Caco-2 (cell line): ENCODE data around the gene CNOT6L. TPM values are rescaled to one million over a fixed set of nuclear protein-coding genes. Genes with fewer than 3 reads are reported as not detected.
A peak's percentile ranks its signal among the peaks of the same experiment; 100 is the strongest.

Source experiments
- BruUV-seq: library from RNA; stranded (reverse); fragments of 400-500 nt; replicated peaks from 2 replicates; lab custom pipeline; 2021; lab: Mats Ljungman, UMichigan
- CTCF ChIA-PET: fragments of 300-600 bp; sonication (Branson Sonifier 250); formaldehyde crosslinking; loops from one replicate; lab custom pipeline; 2022; ENCODE audit warnings: antibody characterized with exemption; lab: Charles Lee
- POLR2A ChIA-PET: fragments of 300-600 bp; sonication (Branson Sonifier 250); formaldehyde crosslinking; loops from one replicate; lab custom pipeline; 2022; ENCODE audit warnings: antibody characterized with exemption; lab: Charles Lee
- DNase-seq, 2 experiments: peaks; one replicate each; pipeline versions ENCODE4 v3.0.0 to v3.0.0-alpha.2; 2020 to 2022
- H3K27me3 ChIP-seq: replicated peaks from 2 replicates; pipeline ENCODE4 v1.6.0; 2011; ENCODE audit warnings: low read length; ENCODE audit not compliant: control insufficient read depth, insufficient read depth
- H3K36me3 ChIP-seq: 2 replicates; pipeline ENCODE4 v1.5.1; 2011; ENCODE audit warnings: low read length; ENCODE audit not compliant: control insufficient read depth, insufficient read depth
- H3K4me1 ChIP-seq: fragments of 250-450 bp; sonication (Bioruptor Pico); 2 replicates; pipeline ENCODE4 v1.5.1; 2020; ENCODE audit warnings: mild to moderate bottlenecking
- H3K4me3 ChIP-seq: 2 replicates; pipeline ENCODE4 v1.5.1; 2011; ENCODE audit warnings: low read depth, mild to moderate bottlenecking, control low read depth, low read length
- H3K9me3 ChIP-seq: fragments of 250-450 bp; sonication (Bioruptor Pico); 2 replicates; pipeline ENCODE4 v1.5.1; 2020; ENCODE audit warnings: mild to moderate bottlenecking, moderate library complexity
- H3K27ac Mint-ChIP-seq: one replicate; pipeline ENCODE4 v1.8.0; 2022; ENCODE audit warnings: mixed read lengths; ENCODE audit not compliant: unreplicated experiment
- H3K27me3 Mint-ChIP-seq: one replicate; pipeline ENCODE4 v1.8.0; 2022; ENCODE audit warnings: mixed read lengths; ENCODE audit not compliant: insufficient read depth, unreplicated experiment
- H3K36me3 Mint-ChIP-seq: one replicate; pipeline ENCODE4 v1.8.0; 2022; ENCODE audit warnings: mild to moderate bottlenecking, mixed read lengths; ENCODE audit not compliant: insufficient read depth, unreplicated experiment
- H3K4me1 Mint-ChIP-seq: one replicate; pipeline ENCODE4 v1.8.0; 2022; ENCODE audit warnings: low read depth, mixed read lengths; ENCODE audit not compliant: unreplicated experiment
- H3K4me3 Mint-ChIP-seq: one replicate; pipeline ENCODE4 v1.8.0; 2022; ENCODE audit warnings: mild to moderate bottlenecking, moderate library complexity, mixed read lengths; ENCODE audit not compliant: unreplicated experiment
- H3K9me3 Mint-ChIP-seq: one replicate; pipeline ENCODE4 v1.8.0; 2022; ENCODE audit warnings: mixed read lengths; ENCODE audit not compliant: unreplicated experiment
- intact Hi-C: fragments of 100-400 bp; cut with micrococcal nuclease; formaldehyde crosslinking; loops from one replicate; pipeline ENCODE4 v1.10.0; 2022; ENCODE audit not compliant: unreplicated experiment
- total RNA-seq: library from RNA; stranded (reverse); gene quantifications from 2 replicates; pipeline ENCODE4 v1.2.3, GENCODE V29; 2022
- TF ChIP-seq, protein P1 (sequence below), 2 experiments: fragments of 200-600 bp in 1 of 2; IDR thresholded peaks; 1 replicate in 1 of 2; 2 replicates in 1 of 2; pipeline versions ENCODE4 v1.5.1 to v1.8.0; 2011 to 2022; ENCODE audit warnings: antibody characterized with exemption in 1 of 2, control low read depth in 1 of 2, inconsistent platforms in 1 of 2, low read depth in 1 of 2, low read length in 1 of 2, mild to moderate bottlenecking in 1 of 2, moderate library complexity in 1 of 2; ENCODE audit not compliant: insufficient read depth in 1 of 2, severe bottlenecking in 1 of 2, unreplicated experiment in 1 of 2

Gene CNOT6L
- total RNA-seq, 1 experiment from 2014 or later = 18.8 TPM

DNA sequence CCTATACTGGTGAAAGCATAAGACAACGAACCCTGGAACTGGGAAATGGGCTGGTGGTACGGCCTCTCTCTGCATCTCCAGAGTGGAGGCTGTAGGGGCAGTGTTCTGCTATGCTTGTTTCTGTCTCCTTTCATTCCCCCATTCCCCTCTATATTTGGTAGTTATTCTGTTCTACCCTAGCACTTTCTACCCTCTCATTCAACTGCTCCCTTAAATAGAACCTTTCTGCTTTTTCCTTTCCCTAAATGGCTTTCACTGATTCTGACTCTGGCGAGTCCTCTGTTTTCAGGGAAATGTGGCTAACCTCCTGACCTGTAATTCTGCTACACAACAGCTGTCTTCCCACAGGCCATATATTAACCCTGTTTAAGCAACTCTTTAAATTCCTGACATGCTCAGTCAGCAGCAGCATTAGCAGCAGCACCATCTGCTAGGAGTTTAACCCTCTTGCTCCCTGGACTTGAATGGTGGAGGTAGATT, 119.4 kb downstream of the CNOT6L start:
- Histone ChIP-seq H3K9me3 (no peaks in the 10 kb centered on the region), H3K4me1 (peaks cover 25% of the 10 kb centered on the region), H3K4me3 (no peak overlapping the region), H3K36me3 (no peaks in the 10 kb centered on the region), H3K27me3 (no peaks in the 10 kb centered on the region)
- intact Hi-C loops = loop anchor here (1.0 to 5.0 kb wide), 5 partner anchors 11 to 312 kb away; partner anchors contain the start of gene MRPL1
- no TSS peak for BruUV-seq
- TF ChIP-seq, protein P1, sequence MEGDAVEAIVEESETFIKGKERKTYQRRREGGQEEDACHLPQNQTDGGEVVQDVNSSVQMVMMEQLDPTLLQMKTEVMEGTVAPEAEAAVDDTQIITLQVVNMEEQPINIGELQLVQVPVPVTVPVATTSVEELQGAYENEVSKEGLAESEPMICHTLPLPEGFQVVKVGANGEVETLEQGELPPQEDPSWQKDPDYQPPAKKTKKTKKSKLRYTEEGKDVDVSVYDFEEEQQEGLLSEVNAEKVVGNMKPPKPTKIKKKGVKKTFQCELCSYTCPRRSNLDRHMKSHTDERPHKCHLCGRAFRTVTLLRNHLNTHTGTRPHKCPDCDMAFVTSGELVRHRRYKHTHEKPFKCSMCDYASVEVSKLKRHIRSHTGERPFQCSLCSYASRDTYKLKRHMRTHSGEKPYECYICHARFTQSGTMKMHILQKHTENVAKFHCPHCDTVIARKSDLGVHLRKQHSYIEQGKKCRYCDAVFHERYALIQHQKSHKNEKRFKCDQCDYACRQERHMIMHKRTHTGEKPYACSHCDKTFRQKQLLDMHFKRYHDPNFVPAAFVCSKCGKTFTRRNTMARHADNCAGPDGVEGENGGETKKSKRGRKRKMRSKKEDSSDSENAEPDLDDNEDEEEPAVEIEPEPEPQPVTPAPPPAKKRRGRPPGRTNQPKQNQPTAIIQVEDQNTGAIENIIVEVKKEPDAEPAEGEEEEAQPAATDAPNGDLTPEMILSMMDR (IDR thresholded peaks at IDR 0.05; ENCODE audit: insufficient read depth in 1 of 2, low read depth in 1 of 2, low read length in 1 of 2, severe bottlenecking in 1 of 2, unreplicated experiment in 1 of 2) = peak in 1 of 2 experiments; percentile 24
- no peaks in the 10 kb centered on the region for H3K36me3 Mint-ChIP-seq
- ChIA-PET POLR2A (no interaction called here), CTCF (interaction anchor here (0.5 kb wide), 1 partner anchor 118 kb away, joined by 3 read pairs; no protein-coding TSS in a partner anchor)
- peaks cover 7% of the 10 kb centered on the region for H3K4me1 Mint-ChIP-seq
- H3K4me3 Mint-ChIP-seq = peak overlapping the region; percentile 52
- peak; percentile 69 to 71 for DNase-seq
- no peaks in the 10 kb centered on the region for H3K27me3 Mint-ChIP-seq
- peak overlapping the region; percentile 64 for H3K27ac Mint-ChIP-seq
- H3K9me3 Mint-ChIP-seq = no peaks in the 10 kb centered on the region

DNA sequence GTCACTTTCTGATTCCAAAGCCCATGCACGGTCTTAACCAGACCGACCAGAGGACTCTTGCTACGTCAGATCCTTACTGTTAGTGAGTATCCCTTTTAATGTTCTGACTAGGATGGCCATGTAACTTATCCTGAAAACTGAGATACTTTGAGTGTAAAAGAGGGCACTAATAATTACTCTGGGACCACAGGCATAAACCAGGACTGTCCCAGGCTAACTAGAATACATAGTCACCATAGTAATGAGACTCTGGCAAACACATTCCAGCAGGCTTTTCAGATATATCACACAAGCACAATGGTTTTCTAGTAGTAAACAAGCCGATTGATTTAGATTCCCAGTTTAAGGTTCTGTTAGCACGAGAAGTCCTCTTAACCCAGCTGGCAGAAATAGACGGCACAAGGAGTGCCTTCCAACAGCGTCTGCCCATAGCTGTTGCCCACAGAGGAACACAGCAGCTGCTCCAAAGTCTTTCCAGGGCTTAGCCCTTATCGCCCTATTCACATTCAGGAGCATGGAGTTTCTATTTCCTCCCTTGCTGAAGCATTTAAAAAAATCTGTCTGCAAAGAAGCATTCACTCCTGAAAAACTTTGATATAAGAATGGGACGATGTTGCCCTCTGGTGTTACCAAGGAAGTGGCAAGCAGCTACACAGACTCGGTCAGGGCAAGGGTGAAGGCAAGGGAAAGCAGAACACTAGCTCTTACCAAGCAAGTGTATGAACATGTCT, 121.1 kb downstream of the CNOT6L start:
- POLR2A ChIA-PET = no interaction called here
- Mint-ChIP-seq H3K4me1 (peaks cover 7% of the 10 kb centered on the region), H3K27me3 (no peaks in the 10 kb centered on the region), H3K27ac (no peak overlapping the region), H3K4me3 (no peak overlapping the region), H3K9me3 (no peaks in the 10 kb centered on the region), H3K36me3 (no peaks in the 10 kb centered on the region)
- DNase-seq = peak in 1 of 2 experiments; percentile 24
- Histone ChIP-seq H3K9me3 (no peaks in the 10 kb centered on the region), H3K4me1 (peaks cover 25% of the 10 kb centered on the region), H3K36me3 (no peaks in the 10 kb centered on the region), H3K27me3 (no peaks in the 10 kb centered on the region), H3K4me3 (no peak overlapping the region)
- intact Hi-C loops = loop anchor here (5.0 kb wide), 2 partner anchors 81 to 311 kb away; no protein-coding TSS in a partner anchor
- BruUV-seq = no TSS peak
- TF ChIP-seq, protein P1 (IDR thresholded peaks at IDR 0.05; ENCODE audit: insufficient read depth in 1 of 2, low read depth in 1 of 2, low read length in 1 of 2, severe bottlenecking in 1 of 2, unreplicated experiment in 1 of 2) = no peak
- CTCF ChIA-PET = no interaction called here

DNA sequence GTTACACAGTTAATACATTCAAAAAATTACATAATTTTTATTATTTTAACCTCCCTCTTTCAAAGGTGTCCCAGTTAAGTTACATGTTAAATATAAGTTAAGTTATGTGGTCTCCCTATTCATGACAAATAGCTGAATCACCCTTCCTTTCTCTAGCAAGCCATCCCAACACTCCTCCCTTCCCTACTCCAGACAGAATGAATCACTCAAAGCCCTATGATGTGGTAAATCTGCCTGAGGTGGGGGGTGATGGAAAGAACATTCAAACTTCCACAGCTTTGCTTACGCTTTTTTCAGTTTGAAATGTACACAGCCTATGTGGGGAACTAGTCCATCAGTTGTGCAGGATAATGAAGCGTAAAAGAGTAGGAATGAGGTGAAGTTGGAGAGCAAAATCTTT, 123.4 kb downstream of the CNOT6L start:
- H3K36me3 ChIP-seq = no peaks in the 10 kb centered on the region
- ChIA-PET CTCF (no interaction called here), POLR2A (no interaction called here)
- Mint-ChIP-seq H3K9me3 (no peaks in the 10 kb centered on the region), H3K36me3 (no peaks in the 10 kb centered on the region), H3K4me3 (no peak overlapping the region), H3K27ac (no peak overlapping the region), H3K27me3 (no peaks in the 10 kb centered on the region), H3K4me1 (peaks cover 7% of the 10 kb centered on the region)
- intact Hi-C loops = loop anchor here (5.0 kb wide), 2 partner anchors 78 to 308 kb away; no protein-coding TSS in a partner anchor
- TF ChIP-seq, protein P1 (IDR thresholded peaks at IDR 0.05; ENCODE audit: insufficient read depth in 1 of 2, low read depth in 1 of 2, low read length in 1 of 2, severe bottlenecking in 1 of 2, unreplicated experiment in 1 of 2) = no peak
- DNase-seq = no peak
- no TSS peak for BruUV-seq
- peaks cover 24% of the 10 kb centered on the region for H3K4me1 ChIP-seq
- no peaks in the 10 kb centered on the region for H3K9me3 ChIP-seq
- no peak overlapping the region for H3K4me3 ChIP-seq
- H3K27me3 ChIP-seq = no peaks in the 10 kb centered on the region
